ENCODE results near the gene GALNT5.
"Not testable (repeated sequence)": the region's sequence is repeated elsewhere in the genome, so short reads cannot be mapped to it uniquely, and the experiment has no call there.

The GALNT5 gene

GRCh38 chr2:157334797-157335196 lies 77.3 kb downstream of the GALNT5 start:
- no peak overlapping the region for H3K4me2 ChIP-seq
- H3K27me3 ChIP-seq, result no peaks in the 10 kb centered on the region
- H3K27ac ChIP-seq, result no peak overlapping the region
- no peak for TF ChIP-seq Cebpa-rat (IDR thresholded peaks at IDR 0.05)
- H3K9me3 ChIP-seq, result no peaks in the 10 kb centered on the region
- no peak overlapping the region for H3K9ac ChIP-seq
- no peaks in the 10 kb centered on the region for H3K36me3 ChIP-seq
- no peak overlapping the region for H3K4me3 ChIP-seq
- no peaks in the 10 kb centered on the region for H3K4me1 ChIP-seq
- no peaks in the 10 kb centered on the region for H4K20me1 ChIP-seq

- no peaks in the 10 kb centered on the region for H4K20me1 ChIP-seq
- no peak overlapping the region for H3K4me2 ChIP-seq
- no peak overlapping the region for H3K4me3 ChIP-seq
Observed at GRCh38 chr2:157336137-157337010, 78.9 kb downstream of the GALNT5 start.

GRCh38 chr2:157337978-157338377 lies 80.5 kb downstream of the GALNT5 start:
- H3K4me3 ChIP-seq, result no peak overlapping the region
- no peak overlapping the region for H3K27ac ChIP-seq
- H3K36me3 ChIP-seq, result no peaks in the 10 kb centered on the region
- H3K9ac ChIP-seq, result no peak overlapping the region
- no peak overlapping the region for H3K4me2 ChIP-seq
- H3K9me3 ChIP-seq, result no peaks in the 10 kb centered on the region
- H4K20me1 ChIP-seq, result no peaks in the 10 kb centered on the region
- TF ChIP-seq Cebpa-rat (IDR thresholded peaks at IDR 0.05), result no peak
- no peaks in the 10 kb centered on the region for H3K27me3 ChIP-seq
- H3K4me1 ChIP-seq, result no peaks in the 10 kb centered on the region

More at GRCh38 chr2:157336137-157337010, 78.9 kb downstream of the GALNT5 start:
- no peak for TF ChIP-seq Cebpa-rat (IDR thresholded peaks at IDR 0.05)
- Histone ChIP-seq H3K9me3 (no peaks in the 10 kb centered on the region), H3K27ac (no peak overlapping the region), H3K36me3 (no peaks in the 10 kb centered on the region), H3K9ac (no peak overlapping the region), H3K27me3 (no peaks in the 10 kb centered on the region), H3K4me1 (no peaks in the 10 kb centered on the region)

- Histone ChIP-seq H3K36me3 (no peaks in the 10 kb centered on the region), H3K4me3 (no peak overlapping the region), H3K9me3 (peaks cover 4% of the 10 kb centered on the region; the same call in 1 of the 2 replicates), H3K9ac (no peak overlapping the region), H3K4me1 (no peaks in the 10 kb centered on the region), H3K27me3 (no peaks in the 10 kb centered on the region), H3K27ac (no peak overlapping the region), H3K4me2 (no peak overlapping the region), H4K20me1 (no peaks in the 10 kb centered on the region)
- TF ChIP-seq Cebpa-rat (IDR thresholded peaks at IDR 0.05), result no peak
Observed at GRCh38 chr2:157339965-157340655, 82.6 kb downstream of the GALNT5 start.

- H4K20me1 ChIP-seq, H3K4me1 ChIP-seq, H3K36me3 ChIP-seq, H3K9ac ChIP-seq, H3K27me3 ChIP-seq, H3K4me2 ChIP-seq, H3K27ac ChIP-seq, H3K9me3 ChIP-seq, H3K4me3 ChIP-seq: not testable (repeated sequence)
Observed at GRCh38 chr2:157341381-157341780, 83.9 kb downstream of the GALNT5 start.

- peaks cover 4% of the 10 kb centered on the region; the same call in 1 of the 2 replicates for H3K9me3 ChIP-seq
- no peak for TF ChIP-seq Cebpa-rat (IDR thresholded peaks at IDR 0.05)
- H3K9ac ChIP-seq, result no peak overlapping the region
- no peaks in the 10 kb centered on the region for H3K36me3 ChIP-seq
- no peaks in the 10 kb centered on the region for H4K20me1 ChIP-seq
- no peak overlapping the region for H3K27ac ChIP-seq
- no peak overlapping the region for H3K4me3 ChIP-seq
- H3K4me2 ChIP-seq, result no peak overlapping the region
- no peaks in the 10 kb centered on the region for H3K27me3 ChIP-seq
- H3K4me1 ChIP-seq, result no peaks in the 10 kb centered on the region
Observed at GRCh38 chr2:157345647-157346389, 88.3 kb downstream of the GALNT5 start.

GRCh38 chr2:157348291-157348921 lies 90.9 kb downstream of the GALNT5 start:
- Histone ChIP-seq H3K36me3 (no peaks in the 10 kb centered on the region), H4K20me1 (no peaks in the 10 kb centered on the region), H3K4me2 (no peak overlapping the region), H3K27me3 (no peaks in the 10 kb centered on the region), H3K4me1 (no peaks in the 10 kb centered on the region), H3K9ac (no peak overlapping the region), H3K4me3 (no peak overlapping the region), H3K9me3 (peaks cover 3% of the 10 kb centered on the region; the same call in 1 of the 2 replicates), H3K27ac (no peak overlapping the region)
- no peak for TF ChIP-seq Cebpa-rat (IDR thresholded peaks at IDR 0.05)

- Histone ChIP-seq H3K9ac (no peak overlapping the region), H3K4me3 (no peak overlapping the region), H3K27ac (no peak overlapping the region), H3K4me1 (no peaks in the 10 kb centered on the region), H3K9me3 (no peaks in the 10 kb centered on the region; the same call in 1 of the 2 replicates), H4K20me1 (no peaks in the 10 kb centered on the region), H3K36me3 (no peaks in the 10 kb centered on the region), H3K27me3 (no peaks in the 10 kb centered on the region), H3K4me2 (no peak overlapping the region)
- no peak for TF ChIP-seq Cebpa-rat (IDR thresholded peaks at IDR 0.05)
Observed at GRCh38 chr2:157349949-157350515, 92.5 kb downstream of the GALNT5 start.

GRCh38 chr2:157355618-157356017 lies 98.1 kb downstream of the GALNT5 start:
- no peak for TF ChIP-seq Cebpa-rat (IDR thresholded peaks at IDR 0.05)
- no peak overlapping the region for H3K4me2 ChIP-seq

More at GRCh38 chr2:157355618-157356017, 98.1 kb downstream of the GALNT5 start:
- H3K27me3 ChIP-seq, result no peaks in the 10 kb centered on the region
- peaks cover 7% of the 10 kb centered on the region for H3K9me3 ChIP-seq
- H3K27ac ChIP-seq, result no peak overlapping the region
- no peak overlapping the region for H3K4me3 ChIP-seq
- no peaks in the 10 kb centered on the region for H3K36me3 ChIP-seq
- H3K9ac ChIP-seq, result no peak overlapping the region
- no peaks in the 10 kb centered on the region for H4K20me1 ChIP-seq
- no peaks in the 10 kb centered on the region for H3K4me1 ChIP-seq

Data from BLaER1 (cell line).